Measurements from ENCODE around the gene ZNF254.
"Not testable (repeated sequence)": the region's sequence is repeated elsewhere in the genome, so short reads cannot be mapped to it uniquely, and the experiment has no call there.

Gene ZNF254

GRCh38 chr19:24072720-24073119, 14.3 kb upstream of the ZNF254 start:
- no peak for DNase-seq (ENCODE audit: low spot score)

- no peak for DNase-seq (ENCODE audit: low spot score)
These were observed 13.2 kb upstream of the ZNF254 start for GRCh38 chr19:24073807-24074206.

GRCh38 chr19:24074720-24075454, 12.1 kb upstream of the ZNF254 start:
- no peak for DNase-seq (ENCODE audit: low spot score)

- DNase-seq (ENCODE audit: low spot score): not testable (repeated sequence)
These were observed 11.5 kb upstream of the ZNF254 start for GRCh38 chr19:24075530-24075929.

GRCh38 chr19:24078680-24079079, 8.3 kb upstream of the ZNF254 start:
- no peak for DNase-seq (ENCODE audit: low spot score)

- no peak for DNase-seq (ENCODE audit: low spot score)
These were observed 5.9 kb upstream of the ZNF254 start for GRCh38 chr19:24081056-24081455.

GRCh38 chr19:24098359-24098758, 11.4 kb downstream of the ZNF254 start:
- DNase-seq (ENCODE audit: low spot score): no peak

- DNase-seq (ENCODE audit: low spot score): no peak
These were observed 12.8 kb downstream of the ZNF254 start for GRCh38 chr19:24099829-24100228.

- not testable (repeated sequence) for DNase-seq (ENCODE audit: low spot score)
These were observed 13.6 kb downstream of the ZNF254 start for GRCh38 chr19:24100597-24100996.

- DNase-seq (ENCODE audit: low spot score): no peak
These were observed 14.6 kb downstream of the ZNF254 start for GRCh38 chr19:24101459-24102115.

GRCh38 chr19:24127601-24128000, 40.6 kb downstream of the ZNF254 start:
- DNase-seq (ENCODE audit: low spot score): no peak

- DNase-seq (ENCODE audit: low spot score): no peak
These were observed 53.1 kb downstream of the ZNF254 start for GRCh38 chr19:24140099-24140498.

GRCh38 chr19:24140591-24140990, 53.6 kb downstream of the ZNF254 start:
- DNase-seq (ENCODE audit: low spot score): no peak

- DNase-seq (ENCODE audit: low spot score): no peak
These were observed 54.6 kb downstream of the ZNF254 start for GRCh38 chr19:24141612-24142011.

- DNase-seq (ENCODE audit: low spot score): no peak
These were observed 55.8 kb downstream of the ZNF254 start for GRCh38 chr19:24142771-24143170.

- DNase-seq (ENCODE audit: low spot score): no peak
These were observed 72.7 kb downstream of the ZNF254 start for GRCh38 chr19:24159707-24160106.

- no peak for DNase-seq (ENCODE audit: low spot score)
These were observed 79.1 kb downstream of the ZNF254 start for GRCh38 chr19:24166055-24166454.

GRCh38 chr19:24173882-24174281, 86.9 kb downstream of the ZNF254 start:
- no peak for DNase-seq (ENCODE audit: low spot score)

GRCh38 chr19:24177686-24178085, 90.7 kb downstream of the ZNF254 start:
- DNase-seq (ENCODE audit: low spot score): no peak

- DNase-seq (ENCODE audit: low spot score): no peak
These were observed 91.2 kb downstream of the ZNF254 start for GRCh38 chr19:24178207-24178606.

Data from Ammon's horn (tissue), 1 donor.